Fibroblast of lung (primary cell): ENCODE measurements around the gene NIPAL4. TPM values are rescaled to one million over a fixed set of nuclear protein-coding genes. Genes with fewer than 3 reads are reported as not detected.
"Not testable (repeated sequence)": the region's sequence is repeated elsewhere in the genome, so short reads cannot be mapped to it uniquely, and the experiment has no call there.

Source experiments
- DNase-seq, 2 donors: peaks; one replicate each; pipeline versions ENCODE4 v3.0.0 to v3.0.0-alpha.2; 2010; ENCODE audit warnings: low read depth in 2 of 2
- H2AFZ ChIP-seq: 2 replicates; pipeline ENCODE4 v1.5.1; 2012; ENCODE audit warnings: low read length, control low read depth, inconsistent platforms
- H3K27ac ChIP-seq: 2 replicates; pipeline ENCODE4 v1.5.1; 2011; ENCODE audit warnings: low read length, control low read depth; ENCODE audit not compliant: insufficient read depth
- H3K27me3 ChIP-seq: 2 replicates; pipeline ENCODE4 v1.5.1; 2011; ENCODE audit warnings: mild to moderate bottlenecking, low read length; ENCODE audit not compliant: control insufficient read depth, insufficient read depth
- H3K36me3 ChIP-seq: 2 replicates; pipeline ENCODE4 v1.5.1; 2011; ENCODE audit warnings: low read length; ENCODE audit not compliant: control insufficient read depth, insufficient read depth
- H3K4me1 ChIP-seq: 2 replicates; pipeline ENCODE4 v1.5.1; 2011; ENCODE audit warnings: low read length; ENCODE audit not compliant: control insufficient read depth, insufficient read depth; ENCODE audit errors: extremely low read depth
- H3K4me2 ChIP-seq: 2 replicates; pipeline ENCODE4 v1.5.1; 2011; ENCODE audit warnings: low read length, control low read depth; ENCODE audit not compliant: insufficient read depth; ENCODE audit errors: extremely low read depth
- H3K4me3 ChIP-seq, 4 experiments: fragments of 200-600 bp in 1 of 4; sonication (generic) in 1 of 4; replicated peaks in 1 of 4; 2 replicates each; pipeline ENCODE4 v1.5.1; 2011 to 2016; ENCODE audit warnings: low read length in 4 of 4, low read depth in 3 of 4, mild to moderate bottlenecking in 3 of 4, control low read depth in 2 of 4, inconsistent platforms in 1 of 4, mixed read lengths in 1 of 4; ENCODE audit not compliant: insufficient read depth in 1 of 4; ENCODE audit errors: control extremely low read depth in 1 of 4
- H3K79me2 ChIP-seq: 2 replicates; pipeline ENCODE4 v1.5.1; 2012; ENCODE audit warnings: mild to moderate bottlenecking, low read length, inconsistent platforms; ENCODE audit not compliant: control insufficient read depth, insufficient read depth
- H3K9ac ChIP-seq: 2 replicates; pipeline ENCODE4 v1.5.1; 2011; ENCODE audit warnings: mild to moderate bottlenecking, low read length, control low read depth; ENCODE audit not compliant: insufficient read depth
- H3K9me3 ChIP-seq: 2 replicates; pipeline ENCODE4 v1.5.1; 2012; ENCODE audit warnings: low read depth, low read length; ENCODE audit not compliant: control insufficient read depth, insufficient read depth
- H4K20me1 ChIP-seq: 2 replicates; pipeline ENCODE4 v1.5.1; 2011; ENCODE audit warnings: low read length; ENCODE audit not compliant: control insufficient read depth, insufficient read depth; ENCODE audit errors: extremely low read depth
- CTCF ChIP-seq, 2 donors: IDR thresholded peaks in 1 of 2; conservative IDR thresholded peaks in 1 of 2; 1 replicate in 1 of 2; 2 replicates in 1 of 2; pipeline ENCODE4 v1.5.1; 2011 to 2012; ENCODE audit warnings: low read length in 2 of 2, control low read depth in 1 of 2, inconsistent platforms in 1 of 2, low read depth in 1 of 2, mild to moderate bottlenecking in 1 of 2
- EZH2 ChIP-seq: IDR thresholded peaks from 2 replicates; pipeline ENCODE4 v1.5.1; 2012; ENCODE audit warnings: low read length, control low read depth, mild to moderate bottlenecking; ENCODE audit errors: missing control alignments
- polyA plus RNA-seq, 2 donors: library from polyadenylated mRNA; depleted of rRNA in 1 of 2; stranded (reverse) in 1 of 2; unstranded in 1 of 2; fragments of >200 nt; gene quantifications; 2 replicates each; pipeline ENCODE4 v1.2.1, GENCODE V29; 2011 to 2012; ENCODE audit warnings: missing spikeins in 1 of 2
- total RNA-seq: library from RNA; depleted of rRNA; stranded (reverse); fragments of >200 nt; gene quantifications from 2 replicates; pipeline ENCODE4 v1.2.1, GENCODE V29; 2014

NIPAL4 gene
- total and polyA plus RNA-seq, 2 donors (not counting 1 experiment from before 2014, with no cell fraction given), result 0.07 to 0.17 TPM

GRCh38 chr5:157479612-157480510 lies 19.8 kb downstream of the NIPAL4 start:
- Histone ChIP-seq H3K36me3 (peaks cover 8% of the 10 kb centered on the region), H3K9me3 (no peaks in the 10 kb centered on the region), H3K4me2 (no peak overlapping the region)

GRCh38 chr5:157481265-157481664 lies 21.3 kb downstream of the NIPAL4 start:
- Histone ChIP-seq H3K4me3 (no peak overlapping the region), H3K27ac (no peak overlapping the region), H3K36me3 (peaks cover 8% of the 10 kb centered on the region), H3K27me3 (no peaks in the 10 kb centered on the region), H3K9me3 (no peaks in the 10 kb centered on the region), H3K4me2 (no peak overlapping the region), H4K20me1 (no peaks in the 10 kb centered on the region), H3K79me2 (no peaks in the 10 kb centered on the region), H2AFZ (no peak overlapping the region), H3K4me1 (peaks cover 3% of the 10 kb centered on the region), H3K9ac (no peak overlapping the region)
- DNase-seq, result no peak
- TF ChIP-seq EZH2 (no peak), CTCF (conservative IDR thresholded peaks at IDR 0.05 in 1 of 2, IDR thresholded peaks at IDR 0.05 in 1 of 2; ENCODE audit: low read depth in 1 of 2, low read length in 2 of 2) (no peak)

More at GRCh38 chr5:157479612-157480510, 19.8 kb downstream of the NIPAL4 start:
- H3K4me1 ChIP-seq, result peaks cover under 1% of the 10 kb centered on the region
- H3K27ac ChIP-seq, result no peak overlapping the region
- H3K27me3 ChIP-seq, result no peaks in the 10 kb centered on the region
- no peak for TF ChIP-seq CTCF (conservative IDR thresholded peaks at IDR 0.05 in 1 of 2, IDR thresholded peaks at IDR 0.05 in 1 of 2; ENCODE audit: low read depth in 1 of 2, low read length in 2 of 2)
- TF ChIP-seq EZH2, result no peak
- no peak for DNase-seq
- no peak overlapping the region for H2AFZ ChIP-seq
- no peak overlapping the region for H3K4me3 ChIP-seq
- H3K79me2 ChIP-seq, result no peaks in the 10 kb centered on the region
- H4K20me1 ChIP-seq, result no peaks in the 10 kb centered on the region
- no peak overlapping the region for H3K9ac ChIP-seq

- no peak overlapping the region for H3K4me2 ChIP-seq
- DNase-seq, result no peak
- peaks cover 8% of the 10 kb centered on the region for H3K36me3 ChIP-seq
- TF ChIP-seq EZH2 (no peak), CTCF (conservative IDR thresholded peaks at IDR 0.05 in 1 of 2, IDR thresholded peaks at IDR 0.05 in 1 of 2; ENCODE audit: low read depth in 1 of 2, low read length in 2 of 2) (no peak)
- no peak overlapping the region for H3K27ac ChIP-seq
- no peak overlapping the region for H3K4me3 ChIP-seq
- H3K9me3 ChIP-seq, result no peaks in the 10 kb centered on the region
- H3K4me1 ChIP-seq, result peaks cover 3% of the 10 kb centered on the region
- no peak overlapping the region for H2AFZ ChIP-seq
- no peaks in the 10 kb centered on the region for H4K20me1 ChIP-seq
- no peaks in the 10 kb centered on the region for H3K27me3 ChIP-seq
- H3K9ac ChIP-seq, result no peak overlapping the region
- no peaks in the 10 kb centered on the region for H3K79me2 ChIP-seq
Measured at GRCh38 chr5:157481666-157482065, 21.7 kb downstream of the NIPAL4 start.

GRCh38 chr5:157482702-157483101 lies 22.7 kb downstream of the NIPAL4 start:
- H3K36me3 ChIP-seq, H3K27ac ChIP-seq, H3K4me2 ChIP-seq, H4K20me1 ChIP-seq, H3K4me3 ChIP-seq, H3K27me3 ChIP-seq, H2AFZ ChIP-seq, H3K79me2 ChIP-seq, DNase-seq, H3K9ac ChIP-seq, H3K4me1 ChIP-seq, H3K9me3 ChIP-seq: not testable (repeated sequence)
